Hematopoietic multipotent progenitor cell treated with erythropoietin and hydrocortisone succinate and interleukin-3 and kit ligand, for 4 days (in vitro differentiated cells): ENCODE measurements around the gene NMT1.

Experiments used
- DNase-seq: peaks from one replicate; pipeline ENCODE4 v3.0.0-alpha.2; 2015

The NMT1 gene

GRCh38 chr17:45106582-45106981 lies 45.5 kb downstream of the NMT1 start:
- DNase-seq = no peak

DNA sequence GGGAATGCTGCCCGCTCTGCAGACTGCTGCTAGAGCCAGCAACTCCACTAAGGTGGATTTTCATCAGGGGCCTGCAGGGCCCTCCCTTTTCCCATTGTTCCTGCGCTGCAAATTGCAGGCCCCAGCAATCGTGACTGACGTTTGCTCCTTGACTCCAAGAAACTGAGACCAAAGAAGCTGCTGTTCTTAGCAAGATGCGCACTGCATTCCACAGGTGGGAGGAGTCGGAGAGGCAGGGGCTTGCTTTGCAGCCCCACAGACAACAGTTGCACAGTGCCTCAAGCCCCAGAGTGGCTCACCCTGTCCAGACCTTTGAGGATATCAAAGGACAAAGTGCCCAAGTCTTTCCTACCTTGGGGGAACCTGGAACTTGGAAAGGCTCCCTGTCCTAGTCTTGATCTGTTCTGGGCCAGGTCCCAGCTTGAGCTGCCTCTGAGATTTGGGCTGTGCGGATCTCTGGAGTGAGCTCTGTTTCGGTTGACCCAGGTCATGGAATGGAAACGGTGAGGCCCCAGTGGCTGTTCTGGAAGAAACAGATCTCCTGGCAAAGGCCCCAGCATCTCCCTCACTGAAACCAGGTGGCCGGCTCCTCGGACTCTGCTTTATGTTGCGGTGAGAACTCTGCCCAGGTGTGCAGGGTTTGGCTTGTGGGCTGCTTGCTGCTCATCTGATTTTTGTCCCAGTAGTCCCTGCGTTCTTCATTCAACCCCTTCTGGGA lies 46.3 kb downstream of the NMT1 start:
- no peak for DNase-seq

DNA sequence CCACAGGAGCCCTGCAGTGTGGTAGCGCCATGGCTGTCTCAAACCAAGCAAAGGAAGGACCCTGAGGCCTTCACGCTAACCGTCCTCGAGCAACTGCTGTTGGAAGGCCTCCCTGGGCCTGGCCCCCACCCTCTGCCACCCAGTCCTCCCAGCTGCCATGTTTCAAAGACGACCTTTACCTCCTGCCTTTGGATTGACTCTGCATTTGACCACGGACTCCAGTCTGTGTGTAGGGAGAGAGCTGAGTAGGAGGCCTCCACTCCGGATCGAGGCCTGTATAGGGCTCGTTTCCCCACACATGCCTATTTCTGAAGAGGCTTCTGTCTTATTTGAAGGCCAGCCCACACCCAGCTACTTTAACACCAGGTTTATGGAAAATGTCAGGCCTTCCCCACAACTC lies 46.9 kb downstream of the NMT1 start:
- no peak for DNase-seq

GRCh38 chr17:45108595-45109521 lies 47.7 kb downstream of the NMT1 start:
- DNase-seq = no peak

DNA sequence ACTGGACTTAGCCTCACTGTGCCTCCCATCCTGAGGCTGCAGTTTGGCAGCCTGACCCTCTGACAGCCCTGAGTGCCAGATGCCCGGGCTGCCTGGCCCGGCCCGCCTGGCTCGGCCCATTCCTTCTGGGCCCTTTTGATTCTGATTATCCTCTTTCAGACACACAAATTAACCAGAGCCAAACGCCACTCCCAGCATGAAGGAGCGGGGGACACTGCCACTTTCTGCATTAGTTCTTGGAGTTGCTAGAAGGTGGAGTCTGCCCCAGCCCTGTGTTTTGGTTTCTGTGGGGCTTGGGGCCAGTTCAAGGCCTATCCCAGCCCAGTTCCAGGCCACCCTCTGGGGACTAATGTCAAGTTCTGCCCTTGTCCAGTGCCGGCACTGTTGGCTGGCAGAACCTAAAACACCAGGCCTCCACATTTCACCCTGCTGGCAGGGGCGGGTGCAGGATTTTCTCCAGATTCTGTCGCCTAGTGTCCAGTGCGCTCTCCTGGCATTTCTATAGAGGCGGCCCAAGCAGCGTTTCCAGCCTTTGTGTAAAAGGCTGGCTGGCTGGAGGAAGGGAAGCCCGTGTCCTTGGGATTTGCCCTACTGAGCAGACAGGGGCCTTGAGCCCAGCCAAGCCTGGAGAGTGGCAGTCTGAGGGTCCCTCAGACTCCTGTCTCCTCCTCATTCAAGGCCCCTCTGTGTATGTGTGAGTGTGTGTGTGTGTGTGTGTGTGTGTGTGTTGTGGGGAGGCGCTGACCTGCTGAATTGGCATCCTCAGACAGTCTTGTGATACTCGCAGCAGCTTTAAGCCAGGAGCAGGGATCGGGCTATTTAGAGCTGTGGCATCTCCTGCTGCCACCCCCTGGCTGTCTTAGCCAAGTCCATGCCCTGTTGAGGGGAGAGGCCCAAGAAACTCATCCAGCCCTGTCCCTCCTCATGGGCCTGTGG lies 49.8 kb downstream of the NMT1 start:
- DNase-seq = no peak

DNA sequence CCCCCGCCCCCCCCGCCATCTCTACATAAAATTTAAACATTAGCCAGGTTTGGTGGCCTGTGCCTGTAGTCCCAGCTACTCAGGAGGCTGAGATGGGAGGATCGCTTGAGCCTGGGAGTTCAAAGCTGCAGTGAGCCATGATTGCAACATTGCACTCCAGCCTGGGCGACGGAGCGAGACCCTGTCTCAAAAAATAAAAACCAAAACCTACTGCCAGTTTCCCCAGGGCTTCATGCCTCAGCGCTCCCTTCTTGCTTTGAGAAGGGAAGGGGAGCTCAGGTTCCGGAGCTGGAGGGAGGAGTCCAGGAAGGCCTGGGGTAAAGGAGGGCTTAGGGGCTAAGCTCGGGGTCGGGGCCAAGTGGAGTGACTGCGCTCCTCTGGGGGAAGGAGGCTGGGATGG lies 50.7 kb downstream of the NMT1 start:
- no peak for DNase-seq

GRCh38 chr17:45112559-45113423 lies 51.7 kb downstream of the NMT1 start:
- no peak for DNase-seq

- DNase-seq = no peak
Observed at GRCh38 chr17:45113424-45113754, 52.3 kb downstream of the NMT1 start.

- DNase-seq = no peak
Observed at GRCh38 chr17:45114117-45114932, 53.2 kb downstream of the NMT1 start.

- no peak for DNase-seq
Observed at GRCh38 chr17:45115015-45115625, 54.0 kb downstream of the NMT1 start.

- no peak for DNase-seq
Observed at GRCh38 chr17:45115871-45116270, 54.8 kb downstream of the NMT1 start.

- no peak for DNase-seq
Observed at GRCh38 chr17:45116434-45117016, 55.4 kb downstream of the NMT1 start.

- no peak for DNase-seq
Observed at GRCh38 chr17:45117334-45117733, 56.2 kb downstream of the NMT1 start.

DNA sequence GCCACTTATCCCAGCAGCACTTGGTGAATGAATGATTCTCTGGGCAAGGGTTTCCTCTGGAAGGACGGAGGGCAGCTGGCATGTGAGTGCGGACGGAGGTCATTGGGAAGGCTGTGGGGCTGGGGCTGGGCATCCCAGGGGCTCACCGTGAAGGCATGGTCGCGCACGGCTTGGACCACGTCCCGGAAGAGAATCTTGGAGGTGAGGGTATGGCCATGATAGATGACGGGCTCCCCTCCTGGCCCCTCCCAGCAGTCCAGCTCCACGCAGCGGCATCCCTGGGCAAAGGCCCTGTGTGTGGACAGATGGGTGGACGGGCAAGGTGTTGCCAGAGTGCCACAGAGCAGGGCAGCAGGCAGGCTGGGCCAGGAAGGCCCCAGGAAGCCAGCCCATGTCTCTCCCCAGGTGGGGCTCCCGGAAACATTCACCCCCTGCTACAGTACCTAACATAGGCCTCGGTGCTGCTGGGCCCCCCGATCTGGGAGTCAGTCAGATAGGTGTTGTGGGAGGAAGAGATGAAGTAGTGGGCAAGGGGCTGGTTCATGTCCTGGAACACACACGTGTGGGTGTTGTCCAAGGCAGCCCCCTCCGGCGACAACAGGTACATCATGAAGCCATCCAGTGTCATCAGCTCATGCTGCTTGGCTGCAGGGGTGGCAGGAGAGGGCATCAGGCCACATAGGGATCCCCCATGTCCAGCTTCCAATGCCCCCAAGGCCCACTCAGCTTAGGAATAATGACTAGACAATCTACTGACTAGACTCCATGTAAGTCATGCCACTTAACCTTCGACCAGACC lies 56.9 kb downstream of the NMT1 start:
- DNase-seq = no peak

- no peak for DNase-seq
Observed at GRCh38 chr17:45118691-45119090, 57.6 kb downstream of the NMT1 start.

DNA sequence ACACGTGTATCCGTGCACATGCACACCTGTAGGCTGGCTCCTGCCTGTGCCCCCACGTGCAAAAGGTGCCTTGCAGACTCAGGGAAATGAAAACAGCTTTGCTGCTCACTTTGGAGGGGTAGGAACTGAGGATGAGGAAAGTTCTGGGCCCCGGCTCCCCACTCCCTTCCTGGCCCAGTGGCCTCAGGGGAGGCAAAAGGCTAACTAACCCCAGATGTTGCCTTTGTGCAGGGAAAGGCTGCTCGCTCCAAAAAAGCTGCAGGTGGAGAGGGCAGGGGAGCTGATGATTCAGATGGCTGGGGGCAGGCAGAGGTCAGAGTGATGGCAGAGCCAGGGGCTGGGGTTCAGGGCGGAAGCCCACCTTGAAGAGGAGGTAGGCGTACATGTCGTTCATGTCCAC lies 58.8 kb downstream of the NMT1 start:
- DNase-seq = no peak

GRCh38 chr17:45120558-45120957 lies 59.4 kb downstream of the NMT1 start:
- no peak for DNase-seq

DNA sequence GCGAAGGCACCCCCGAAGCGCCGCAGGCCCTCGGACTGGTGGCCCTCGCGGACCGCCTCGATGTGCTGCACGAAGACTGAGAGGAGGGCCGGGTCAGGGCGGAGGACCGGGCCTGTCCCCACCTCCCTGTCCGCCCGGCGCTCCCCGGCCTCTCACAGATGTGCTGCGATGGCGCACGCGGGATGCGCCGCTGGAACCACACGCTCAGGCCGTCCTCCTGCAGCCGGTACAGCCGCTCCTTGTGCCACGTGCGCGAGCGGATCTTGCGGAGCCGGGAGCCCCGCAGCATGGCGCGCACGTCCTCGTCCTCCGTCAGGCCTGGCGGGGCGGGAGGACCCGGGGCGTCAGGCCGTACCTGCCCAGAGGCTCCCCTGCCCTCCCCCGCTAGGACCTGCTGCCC lies 59.9 kb downstream of the NMT1 start:
- DNase-seq = no peak

DNA sequence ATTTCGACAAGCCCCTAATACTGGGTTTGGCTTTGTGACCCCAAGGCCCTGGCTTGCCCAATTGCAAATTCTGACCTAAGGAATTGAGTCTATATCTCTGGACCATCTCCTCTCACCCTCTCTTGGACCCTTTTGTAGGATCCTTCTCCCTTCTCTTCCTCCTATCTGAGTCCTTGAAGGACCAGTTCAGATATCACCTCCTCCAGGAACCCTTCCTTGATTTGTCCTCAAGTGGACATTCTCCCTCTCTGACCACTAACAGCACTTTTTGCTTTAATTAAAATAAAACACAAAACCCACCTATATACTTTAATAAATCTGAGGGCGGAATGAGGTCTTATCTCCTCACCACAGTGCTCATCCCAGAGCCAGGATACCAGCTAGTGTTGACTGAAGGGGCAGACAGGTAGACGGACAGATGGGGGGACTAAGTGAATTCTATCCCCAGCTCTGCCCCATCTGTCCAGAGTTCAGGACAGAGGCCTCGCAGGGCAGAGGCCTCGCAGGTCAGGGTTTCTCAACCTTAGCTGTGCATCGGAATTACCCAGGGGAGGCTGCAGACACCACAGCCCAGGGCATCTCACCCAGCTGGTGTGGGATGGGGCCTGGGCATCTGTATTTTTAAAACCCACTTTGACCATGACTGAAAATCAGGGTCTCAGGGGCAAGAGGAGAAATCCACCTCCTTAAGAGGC lies 62.1 kb downstream of the NMT1 start:
- no peak for DNase-seq
